Endothelial cell of umbilical vein (primary cell): Measurements from ENCODE around the gene DMD. TPM values are rescaled to one million over a fixed set of nuclear protein-coding genes. Genes with fewer than 3 reads are reported as not detected.

Experiments
- BruUV-seq: library from RNA; stranded (reverse); fragments of 400-500 nt; replicated peaks from 2 replicates; lab custom pipeline; 2021; lab: Mats Ljungman, UMichigan
- CTCF ChIA-PET: fragments of 300-600, 350-600 bp; sonication (Branson Sonifier 250); formaldehyde crosslinking; loops from one replicate; lab custom pipeline; 2021; ENCODE audit warnings: antibody characterized with exemption, inconsistent platforms; lab: Charles Lee
- POLR2A ChIA-PET: fragments of 300-600, 350-600 bp; sonication (Branson Sonifier 250); formaldehyde crosslinking; loops from one replicate; lab custom pipeline; 2021; ENCODE audit warnings: antibody characterized with exemption, inconsistent platforms; lab: Charles Lee
- DNase-seq: peaks from one replicate; pipeline ENCODE4 v3.0.0-alpha.2; 2011; ENCODE audit warnings: low read depth, low spot score
- FAIRE-seq: peaks from 2 replicates; lab custom pipeline; 2011; peaks lifted over from hg19 to GRCh38; lab: Jason Lieb, UNC
- H2AFZ ChIP-seq: 2 replicates; pipeline ENCODE4 v1.6.0; 2012; ENCODE audit warnings: low read depth, low read length, control low read depth, inconsistent platforms
- H3K27ac ChIP-seq: 2 replicates; pipeline ENCODE4 v1.5.1; 2011; ENCODE audit warnings: low read depth, mild to moderate bottlenecking, control low read depth, low read length, moderate library complexity; ENCODE audit not compliant: insufficient read depth
- H3K27me3 ChIP-seq, 2 experiments: 2 replicates each; pipeline versions ENCODE4 v1.6.0 to v1.6.1; 2011; ENCODE audit warnings: low read length in 2 of 2, mixed read lengths in 1 of 2; ENCODE audit not compliant: control insufficient read depth in 2 of 2, insufficient read depth in 2 of 2
- H3K36me3 ChIP-seq, 2 experiments: 2 replicates in 1 of 2; 3 replicates in 1 of 2; pipeline ENCODE4 v1.5.1; 2011; ENCODE audit warnings: low read length in 2 of 2, mild to moderate bottlenecking in 1 of 2, moderate library complexity in 1 of 2; ENCODE audit not compliant: control insufficient read depth in 2 of 2, insufficient read depth in 2 of 2; ENCODE audit errors: extremely low read depth in 1 of 2
- H3K4me1 ChIP-seq: 3 replicates; pipeline ENCODE4 v1.5.1; 2011; ENCODE audit warnings: mild to moderate bottlenecking, low read length; ENCODE audit not compliant: control insufficient read depth, insufficient read depth; ENCODE audit errors: extremely low read depth
- H3K4me2 ChIP-seq: 2 replicates; pipeline ENCODE4 v1.6.1; 2011; ENCODE audit warnings: low read length, control low read depth, mixed read lengths; ENCODE audit not compliant: insufficient read depth
- H3K4me3 ChIP-seq, 3 experiments: fragments of 200-600 bp in 1 of 3; sonication (generic), shearing (Covaris generic) in 1 of 3; replicated peaks in 1 of 3; 2 replicates each; pipeline ENCODE4 v1.5.1; 2011 to 2016; ENCODE audit warnings: control low read depth in 3 of 3, low read length in 3 of 3, mild to moderate bottlenecking in 2 of 3, inconsistent platforms in 1 of 3, low read depth in 1 of 3, moderate library complexity in 1 of 3; ENCODE audit not compliant: insufficient read depth in 1 of 3
- H3K79me2 ChIP-seq: 2 replicates; pipeline ENCODE4 v1.6.0; 2012; ENCODE audit warnings: low read length, inconsistent platforms; ENCODE audit not compliant: control insufficient read depth, insufficient read depth
- H3K9ac ChIP-seq: replicated peaks from 2 replicates; pipeline ENCODE3; 2011; ENCODE audit warnings: low read length, control low read depth; ENCODE audit not compliant: insufficient read depth; ENCODE audit errors: extremely low read depth
- H3K9me1 ChIP-seq: replicated peaks from 3 replicates; pipeline ENCODE4 v1.6.0; 2011; ENCODE audit warnings: mild to moderate bottlenecking, low read length; ENCODE audit not compliant: control insufficient read depth, insufficient read depth; ENCODE audit errors: extremely low read depth
- H3K9me3 ChIP-seq: replicated peaks from 2 replicates; pipeline ENCODE4 v1.5.1; 2012; ENCODE audit warnings: low read length, inconsistent platforms; ENCODE audit not compliant: control insufficient read depth, insufficient read depth
- H4K20me1 ChIP-seq: replicated peaks from 2 replicates; pipeline ENCODE3; 2011; ENCODE audit warnings: mild to moderate bottlenecking, low read length; ENCODE audit not compliant: control insufficient read depth, insufficient read depth; ENCODE audit errors: extremely low read depth
- CTCF ChIP-seq, 2 donors: IDR thresholded peaks; 1 replicate in 1 of 2; 2 replicates in 1 of 2; pipeline ENCODE4 v1.5.1; 2011; ENCODE audit warnings: low read length in 2 of 2, mild to moderate bottlenecking in 2 of 2, moderate library complexity in 2 of 2, control low read depth in 1 of 2, inconsistent platforms in 1 of 2, low read depth in 1 of 2; ENCODE audit not compliant: insufficient read depth in 1 of 2; ENCODE audit errors: extremely low read depth in 1 of 2
- EZH2 ChIP-seq: IDR thresholded peaks from 2 replicates; pipeline ENCODE4 v1.6.1; 2012; ENCODE audit warnings: borderline replicate concordance, low read depth, mild to moderate bottlenecking, moderate library complexity, low read length, inconsistent platforms; ENCODE audit not compliant: severe bottlenecking
- FOS ChIP-seq: IDR thresholded peaks from 2 replicates; pipeline ENCODE4 v1.6.1; 2011; ENCODE audit warnings: mild to moderate bottlenecking, low read length, moderate library complexity, borderline replicate concordance; ENCODE audit not compliant: insufficient read depth
- GATA2 ChIP-seq: IDR thresholded peaks from 2 replicates; pipeline ENCODE4 v1.7.0; 2011; ENCODE audit warnings: low read depth, mild to moderate bottlenecking, moderate library complexity, mixed read lengths, low read length; ENCODE audit not compliant: insufficient read length, insufficient read depth
- JUN ChIP-seq: IDR thresholded peaks from 2 replicates; pipeline ENCODE4 v1.6.1; 2011; ENCODE audit warnings: borderline replicate concordance, low read depth; ENCODE audit not compliant: insufficient read length, insufficient read depth
- MAX ChIP-seq: IDR thresholded peaks from 2 replicates; pipeline ENCODE4 v1.6.1; 2011; ENCODE audit not compliant: insufficient read depth, insufficient read length
- MYC ChIP-seq: IDR thresholded peaks from one replicate; pipeline ENCODE4 v1.6.1; 2011; ENCODE audit warnings: mild to moderate bottlenecking, low read depth, low read length
- POLR2A ChIP-seq: IDR thresholded peaks from 2 replicates; pipeline ENCODE4 v1.6.1; 2012; ENCODE audit warnings: low read depth, mild to moderate bottlenecking, control low read depth, low read length
- POLR2AphosphoS5 ChIP-seq: IDR thresholded peaks from 2 replicates; pipeline ENCODE4 v1.6.1; 2012; ENCODE audit warnings: low read depth, mild to moderate bottlenecking, control low read depth, low read length, moderate library complexity; ENCODE audit not compliant: insufficient read depth
- dilution Hi-C: fragments of 300-500 bp; cut with MboI; formaldehyde crosslinking; loops from one replicate; pipeline ENCODE4 v1.15.0; 2019; ENCODE audit warnings: low sequenced_read_pairs; ENCODE audit not compliant: extremely low pct_ligation_motif_present
- intact Hi-C: fragments of 100-400 bp; cut with micrococcal nuclease; formaldehyde crosslinking; loops from one replicate; pipeline ENCODE4 v1.10.0; 2022
- polyA plus RNA-seq, 4 experiments: library from polyadenylated mRNA; depleted of rRNA in 3 of 4; stranded (reverse) in 3 of 4; unstranded in 1 of 4; fragments of >200 nt; gene quantifications; 2 replicates each; pipeline versions ENCODE4 v1.2.1 to v1.2.3, GENCODE V29; 2011 to 2012; ENCODE audit warnings: missing spikeins in 1 of 4
- total RNA-seq: library from RNA; stranded (reverse); gene quantifications from 2 replicates; pipeline ENCODE4 v1.2.3, GENCODE V29; 2021

Gene DMD
- total and polyA plus RNA-seq, 2 donors (not counting 3 experiments of a cell fraction or from before 2014, with no cell fraction given), result 7.3 to 9.0 TPM

- FAIRE-seq (no peak), DNase-seq (no peak)
- no peak overlapping the region for H3K9ac ChIP-seq
- H2AFZ ChIP-seq, result no peak overlapping the region
- H4K20me1 ChIP-seq, result no peaks in the 10 kb centered on the region
- ChIA-PET POLR2A (no interaction called here), CTCF (no interaction called here)
- no peaks in the 10 kb centered on the region for H3K79me2 ChIP-seq
- no peaks in the 10 kb centered on the region for H3K36me3 ChIP-seq
- intact Hi-C loops, result no loop called here
- H3K4me2 ChIP-seq, result no peak overlapping the region
- TF ChIP-seq CTCF (IDR thresholded peaks at IDR 0.05; ENCODE audit: extremely low read depth in 1 of 2, insufficient read depth in 1 of 2, low read depth in 1 of 2, low read length in 2 of 2) (no peak), FOS (no peak), MAX (no peak), POLR2AphosphoS5 (no peak), EZH2 (no peak), GATA2 (no peak), MYC (no peak), POLR2A (no peak), JUN (no peak)
- no peaks in the 10 kb centered on the region for H3K9me3 ChIP-seq
- H3K9me1 ChIP-seq, result no peaks in the 10 kb centered on the region
- no TSS peak for BruUV-seq
- no peaks in the 10 kb centered on the region for H3K4me1 ChIP-seq
- no peak overlapping the region for H3K4me3 ChIP-seq
- H3K27me3 ChIP-seq, result no peaks in the 10 kb centered on the region
- dilution Hi-C loops, result no loop called here
- no peak overlapping the region for H3K27ac ChIP-seq
Observed at GRCh38 chrX:32929040-32929439, 282.3 kb downstream of the DMD start.
